ENCODE measurements around the gene FAT2. TPM values are rescaled to one million over a fixed set of nuclear protein-coding genes. Genes with fewer than 3 reads are reported as not detected.

Gene FAT2
- total RNA-seq, 2 experiments from 2014 or later = not detected

DNA sequence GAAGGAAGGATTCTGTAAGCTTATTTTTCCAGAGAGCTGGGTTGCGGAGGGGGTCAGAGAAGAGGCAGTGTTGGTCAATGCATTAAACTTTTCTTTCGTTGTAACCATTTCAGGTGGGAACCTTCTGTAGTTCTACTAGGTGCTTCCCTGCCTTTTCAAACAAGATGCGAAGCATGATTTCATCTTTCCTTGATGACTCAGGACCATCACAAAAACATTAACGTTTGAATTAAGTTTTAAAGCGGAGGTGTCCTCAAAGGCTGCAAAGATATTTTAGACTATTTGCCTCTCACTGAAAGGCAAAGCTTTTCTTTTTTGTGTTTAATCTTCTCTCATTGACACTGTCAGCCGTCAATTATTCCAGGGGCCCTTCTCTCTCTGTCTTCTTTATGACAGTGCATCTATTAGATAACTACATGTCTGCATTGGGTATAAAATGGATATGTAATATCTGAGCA lies 26.3 kb upstream of the FAT2 start:
- ChIA-PET CTCF (no interaction called here), POLR2A (no interaction called here)

DNA sequence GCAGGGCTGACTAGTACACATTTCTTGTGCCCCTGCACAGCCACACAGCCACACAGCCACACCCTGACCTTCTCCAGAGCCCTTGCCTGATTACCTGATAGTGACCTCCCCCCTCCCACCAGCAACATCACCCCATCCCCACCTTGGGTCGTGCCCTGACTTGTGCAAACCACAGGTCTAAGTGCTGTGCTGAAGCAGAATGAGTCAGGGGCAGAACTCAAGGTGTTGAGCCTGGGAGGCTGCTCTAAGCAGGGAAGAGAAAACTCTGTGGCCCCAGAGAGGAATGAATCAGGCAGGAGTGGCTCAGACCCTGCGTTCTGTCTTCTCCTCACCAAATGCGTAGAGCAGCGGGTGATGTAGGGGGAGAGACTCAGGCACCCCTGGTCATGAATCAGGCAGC lies 24.3 kb upstream of the FAT2 start:
- CTCF ChIA-PET = no interaction called here
- POLR2A ChIA-PET = no interaction called here

DNA sequence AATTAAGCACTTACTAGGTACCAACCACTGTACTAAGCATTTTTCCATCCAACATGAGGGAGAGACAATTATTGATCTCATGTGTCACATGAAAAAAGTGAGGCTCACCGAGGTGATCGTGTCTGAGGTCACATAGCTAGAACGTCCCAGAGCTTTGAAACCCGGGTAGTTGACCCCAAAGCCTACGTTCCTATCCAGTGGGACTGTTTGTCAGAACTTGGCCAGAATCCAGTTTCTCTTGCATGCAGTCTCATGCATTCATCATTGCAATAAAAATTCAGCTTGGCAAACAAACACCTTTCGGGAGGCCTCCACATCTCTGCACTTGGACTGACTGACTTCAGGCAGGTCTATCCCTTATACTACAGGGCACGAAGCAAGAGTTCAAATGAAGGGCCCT lies 23.4 kb upstream of the FAT2 start:
- ChIA-PET POLR2A (no interaction called here), CTCF (no interaction called here)

DNA sequence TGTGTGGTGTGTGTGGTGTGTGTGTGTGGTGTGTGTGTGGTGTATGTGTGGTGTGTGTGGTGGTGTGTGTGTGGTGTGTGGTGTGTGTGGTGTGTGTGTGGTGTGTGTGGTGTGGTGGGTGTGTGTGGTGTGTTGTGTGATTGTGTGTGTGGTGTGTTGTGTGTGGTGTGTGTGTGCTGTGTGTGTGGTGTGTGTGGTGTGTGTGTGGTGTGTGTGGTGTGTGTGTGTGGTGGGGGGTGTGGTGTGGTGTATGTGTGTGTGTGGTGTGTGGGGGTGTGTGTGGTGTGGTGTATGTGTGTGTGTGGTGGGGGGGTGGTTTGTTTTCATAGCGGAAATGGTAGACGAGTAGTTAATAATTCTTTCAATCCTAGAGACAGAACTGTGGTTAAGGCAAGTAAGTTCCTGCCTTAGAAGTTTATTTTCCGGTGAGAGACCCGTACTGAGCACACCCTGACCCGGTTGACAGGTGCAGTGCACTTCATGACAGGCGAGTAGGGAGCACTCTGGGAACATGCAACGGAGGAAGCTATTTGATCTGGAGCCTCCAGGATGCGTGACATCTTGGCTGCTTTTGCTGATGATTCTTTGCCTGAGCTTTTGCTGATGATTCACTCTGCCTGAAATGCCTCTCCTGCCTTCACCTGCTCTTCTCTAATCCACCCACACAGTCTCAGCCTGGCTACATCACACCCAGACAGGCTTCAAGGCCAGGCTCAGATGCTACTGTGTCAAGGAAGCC lies 21.7 kb upstream of the FAT2 start:
- POLR2A ChIA-PET = no interaction called here
- CTCF ChIA-PET = interaction anchor here (0.9 kb wide), 1 partner anchor 39 kb away, joined by 4 read pairs; no protein-coding TSS in a partner anchor

DNA sequence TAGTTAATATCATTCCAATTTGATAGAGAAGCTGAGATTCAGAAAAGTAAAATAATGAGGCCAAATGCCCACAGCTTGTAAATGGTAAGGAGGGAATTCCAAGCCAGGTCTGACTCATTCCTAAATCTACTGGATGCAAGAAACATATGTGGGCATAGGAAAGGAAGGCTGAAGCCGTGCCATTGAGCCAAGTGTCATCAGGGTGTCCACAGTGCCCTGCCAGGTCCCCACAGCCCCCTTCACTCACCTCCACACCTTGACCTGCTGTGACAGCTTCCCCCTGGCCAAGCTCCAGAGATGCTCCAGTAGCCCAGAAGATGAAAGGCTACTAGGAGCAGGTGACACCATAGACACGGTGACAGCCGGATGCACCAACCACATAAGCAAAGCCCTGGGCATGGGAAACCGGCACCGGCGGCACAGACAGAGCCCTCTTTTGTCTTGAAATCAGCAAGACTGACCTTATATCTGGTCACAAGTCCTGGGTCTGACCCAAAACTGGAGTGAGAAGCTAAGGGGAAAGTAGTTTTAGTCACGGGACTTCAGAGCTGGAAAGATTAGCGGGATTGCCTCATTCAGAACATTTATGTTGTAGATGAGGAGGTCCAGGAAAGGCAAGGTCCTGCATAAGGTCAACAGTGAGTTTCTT lies 20.1 kb upstream of the FAT2 start:
- CTCF ChIA-PET = interaction anchor here (1.0 kb wide), 1 partner anchor 47 kb away, joined by 3 read pairs; no protein-coding TSS in a partner anchor
- POLR2A ChIA-PET = interaction anchor here (0.6 kb wide), 1 partner anchor 359 kb away, joined by 5 read pairs; the partner anchor contains the start of gene GM2A

DNA sequence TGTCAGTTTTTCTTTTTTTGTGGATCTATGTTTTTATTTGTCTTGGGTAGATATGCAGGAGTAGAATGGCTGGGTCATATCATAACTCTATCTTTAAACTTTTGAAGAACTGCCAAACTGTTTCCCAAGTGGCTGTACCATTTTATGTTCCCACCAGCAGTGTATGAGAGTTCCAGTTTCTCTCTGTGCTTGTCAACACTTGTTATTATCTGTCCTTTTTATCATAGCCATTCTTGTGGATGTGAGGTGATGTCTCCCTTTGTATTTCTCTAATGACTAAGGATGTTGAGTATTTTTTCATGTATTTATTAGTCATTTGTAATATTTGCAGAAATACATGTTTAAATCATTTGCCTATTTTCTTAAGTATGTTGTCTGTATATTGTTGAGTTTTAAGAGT lies 17.4 kb upstream of the FAT2 start:
- ChIA-PET POLR2A (no interaction called here), CTCF (interaction anchor here (0.9 kb wide), 1 partner anchor 39 kb away, joined by 3 read pairs; no protein-coding TSS in a partner anchor)

DNA sequence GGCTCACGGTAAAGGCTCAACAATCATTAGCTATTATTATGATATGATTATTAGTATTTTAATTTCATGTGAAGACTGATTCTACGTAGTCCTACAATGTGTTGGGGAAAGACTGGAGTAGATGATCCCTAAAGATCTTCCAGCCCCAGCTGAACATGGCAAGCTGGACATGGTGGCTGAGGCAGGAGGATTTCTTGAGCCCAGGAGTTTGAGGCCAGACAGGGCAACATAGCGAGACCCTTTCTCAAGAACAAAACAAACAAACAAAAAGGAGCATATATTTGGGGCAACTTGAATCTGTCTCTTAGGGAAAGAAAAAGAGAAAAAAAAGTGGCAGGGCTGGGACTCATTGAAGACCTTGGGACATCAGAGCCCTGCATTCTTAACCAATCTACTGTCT lies 16.2 kb upstream of the FAT2 start:
- ChIA-PET POLR2A (no interaction called here), CTCF (no interaction called here)

DNA sequence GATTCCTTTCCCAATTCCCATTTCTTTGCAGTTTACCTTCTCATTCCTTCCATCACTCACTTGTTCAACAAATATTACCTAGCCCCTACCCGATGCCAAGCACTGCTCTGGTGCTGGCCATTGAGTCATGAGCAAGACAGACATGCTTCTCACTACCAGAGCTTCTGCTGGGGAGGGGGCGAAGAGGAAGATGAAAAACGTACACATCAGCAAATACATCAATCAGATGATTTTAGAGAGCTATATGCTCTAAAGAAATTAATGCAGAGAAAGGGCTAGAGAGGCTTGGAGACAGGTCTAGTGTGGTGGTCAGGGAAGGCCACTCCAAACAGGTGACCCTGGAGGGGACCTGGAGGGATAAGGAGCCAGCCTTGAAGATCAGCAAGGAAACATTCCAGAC lies 14.4 kb upstream of the FAT2 start:
- POLR2A ChIA-PET = no interaction called here
- CTCF ChIA-PET = no interaction called here

DNA sequence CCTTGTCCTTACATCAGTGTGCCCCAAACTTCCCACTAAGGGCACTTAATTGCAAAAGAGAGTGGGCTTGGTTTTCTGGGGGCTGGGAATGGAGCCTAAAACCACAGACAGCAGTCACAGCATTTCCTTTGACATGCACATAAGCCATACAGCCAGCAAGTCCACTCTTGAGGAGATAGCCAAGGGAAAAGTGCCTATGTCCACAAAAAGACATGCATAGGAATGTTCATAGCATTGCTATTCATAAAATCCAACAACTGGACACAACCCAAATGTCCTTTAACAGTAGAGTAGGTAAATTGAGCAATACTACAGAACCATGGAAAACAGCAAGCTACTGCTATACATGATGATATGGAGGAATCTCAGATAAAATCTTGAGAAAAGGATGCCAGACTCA lies 11.7 kb upstream of the FAT2 start:
- POLR2A ChIA-PET = no interaction called here

DNA sequence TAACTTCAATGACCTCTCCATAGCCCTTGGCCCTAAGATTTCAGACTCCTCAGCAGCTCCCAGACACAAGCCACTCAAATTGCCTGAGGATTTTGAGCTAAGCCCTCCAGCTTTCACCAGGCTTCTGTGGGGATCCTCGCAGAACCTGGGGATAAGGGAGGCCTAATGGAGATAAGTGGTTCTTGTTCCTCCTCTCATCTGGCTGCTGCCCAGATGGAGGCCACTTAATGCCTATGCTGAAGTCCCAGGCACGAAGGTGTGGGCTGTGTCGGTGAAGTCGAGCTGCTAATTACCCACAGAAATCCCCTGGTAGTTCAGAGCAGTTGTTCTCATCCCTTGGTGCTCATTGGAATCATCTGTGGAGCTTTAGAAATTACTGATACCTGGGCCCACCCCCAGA lies 10.3 kb upstream of the FAT2 start:
- ChIA-PET CTCF (interaction anchor here (0.6 kb wide), 1 partner anchor 46 kb away, joined by 3 read pairs; no protein-coding TSS in a partner anchor), POLR2A (no interaction called here)

More for the DNA sequence above, 11.7 kb upstream of the FAT2 start:
- CTCF ChIA-PET = interaction anchor here (0.7 kb wide), 1 partner anchor 17 kb away, joined by 4 read pairs; no protein-coding TSS in a partner anchor

DNA sequence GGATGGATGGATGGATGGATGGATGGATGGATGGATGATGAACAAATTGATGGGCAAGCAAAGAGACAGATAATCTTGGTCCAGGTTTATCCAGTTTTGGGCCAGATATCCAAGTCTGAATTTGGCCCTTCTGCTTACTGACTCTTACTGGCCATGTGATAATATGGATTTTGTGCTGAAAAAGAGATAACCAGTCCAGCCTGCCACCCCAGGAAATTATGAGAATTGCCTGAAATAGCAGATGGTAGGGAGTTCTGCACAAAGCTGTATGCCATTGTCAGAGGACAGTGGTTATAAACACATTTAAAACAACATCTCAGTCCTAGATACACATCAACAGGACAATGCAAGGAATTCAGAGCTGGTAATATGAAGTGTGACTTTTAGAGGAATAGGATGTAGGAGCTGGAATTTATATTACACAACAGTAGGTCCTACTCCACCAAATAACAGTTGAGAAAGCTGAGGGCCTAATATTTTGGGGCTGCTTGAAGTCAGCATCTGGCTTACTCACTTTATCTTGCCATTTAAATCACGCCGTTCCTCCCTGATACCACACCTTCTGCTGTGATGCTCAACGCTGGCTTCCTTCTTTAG lies 9.0 kb upstream of the FAT2 start:
- POLR2A ChIA-PET = no interaction called here
- CTCF ChIA-PET = no interaction called here

DNA sequence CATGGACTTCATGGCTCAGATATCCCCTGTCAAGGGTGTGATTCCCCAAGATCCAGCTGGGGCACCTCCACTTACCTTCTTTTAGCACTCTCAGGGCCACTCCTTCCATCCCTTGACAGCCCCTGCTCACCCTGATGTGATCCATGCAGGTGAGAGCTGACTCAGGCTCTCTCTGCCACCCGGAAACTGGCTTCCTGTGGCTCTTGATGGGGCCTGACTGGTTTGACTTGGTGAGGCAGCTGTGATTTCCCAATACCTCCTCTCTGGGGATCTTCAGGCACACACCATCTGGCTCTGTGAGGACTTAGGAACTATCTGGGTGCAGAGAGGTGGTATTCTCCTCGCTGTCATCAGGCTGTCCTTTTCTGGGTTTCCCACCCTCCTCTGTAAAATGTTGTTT lies 7.9 kb upstream of the FAT2 start:
- ChIA-PET POLR2A (no interaction called here), CTCF (no interaction called here)

DNA sequence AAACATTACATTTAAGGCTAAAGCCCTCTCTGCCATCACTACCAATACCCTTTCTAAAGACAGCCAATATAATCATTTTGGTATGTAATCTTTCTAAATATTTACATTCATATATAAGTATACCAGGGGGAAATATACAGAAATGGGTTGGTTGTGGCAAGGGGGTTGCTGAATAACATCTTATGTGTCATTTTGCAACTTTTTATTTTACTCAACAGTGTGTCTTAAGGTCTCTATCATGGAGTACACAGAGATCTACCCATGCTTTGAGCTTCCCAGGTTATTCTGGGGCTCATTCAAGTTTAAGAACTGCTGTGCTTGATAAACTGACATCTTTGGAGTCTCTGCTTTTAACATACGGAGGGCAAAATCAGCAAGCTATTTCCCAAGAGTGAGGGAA lies 7.4 kb upstream of the FAT2 start:
- POLR2A ChIA-PET = no interaction called here
- CTCF ChIA-PET = no interaction called here

DNA sequence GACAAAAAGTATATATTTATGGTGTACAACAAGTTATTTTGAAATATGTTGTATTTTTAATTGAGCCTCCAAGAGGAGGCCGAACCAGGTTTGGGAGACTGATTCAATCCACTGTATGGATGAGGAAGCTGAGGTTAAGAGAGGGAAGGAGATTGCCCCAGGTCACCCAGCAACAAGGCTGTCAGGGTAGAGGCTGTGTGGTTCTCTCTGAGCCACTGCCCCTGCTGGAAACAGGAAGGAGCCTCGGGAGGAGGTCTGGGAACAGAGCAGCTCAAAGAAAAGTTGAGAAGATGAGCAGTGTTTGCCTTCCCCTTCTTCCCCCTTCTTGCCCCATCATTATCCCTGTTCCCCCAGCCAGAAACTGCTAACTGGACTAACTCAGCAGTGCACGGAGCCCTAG lies 6.6 kb upstream of the FAT2 start:
- POLR2A ChIA-PET = no interaction called here
- CTCF ChIA-PET = no interaction called here

DNA sequence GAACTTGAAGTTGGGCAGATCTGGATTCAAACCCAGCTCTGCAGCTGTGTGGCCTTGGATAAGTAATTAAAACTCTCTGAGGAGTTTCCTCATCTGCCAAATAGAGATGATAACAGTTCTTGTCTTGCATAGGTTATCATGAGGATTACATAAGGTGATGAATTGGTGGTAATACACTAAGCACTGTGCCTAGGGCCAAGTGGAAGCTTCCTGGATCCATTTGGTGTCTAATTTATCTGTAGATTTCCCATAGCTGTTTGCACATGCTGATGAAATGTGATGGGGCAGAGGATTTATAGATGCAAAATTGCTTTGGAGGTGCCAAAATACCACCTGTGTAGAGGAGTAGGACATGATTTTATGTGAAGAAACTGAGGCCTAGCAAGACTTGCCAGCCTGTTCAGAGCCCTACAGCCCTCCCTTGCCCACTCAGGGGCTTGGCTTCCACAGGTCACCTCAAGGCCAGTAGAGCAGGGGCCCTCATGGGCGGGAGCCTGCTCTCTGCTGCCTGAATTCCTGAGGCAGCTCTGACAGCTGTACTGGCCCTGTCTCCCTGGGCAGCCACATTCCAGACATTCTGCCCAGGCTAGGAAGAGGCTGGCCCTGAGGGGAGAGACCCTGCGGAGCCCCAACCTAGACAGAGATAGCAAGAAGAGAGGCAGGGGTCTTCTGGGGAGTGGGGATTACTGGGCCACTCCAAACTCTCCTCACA lies 5.9 kb upstream of the FAT2 start:
- POLR2A ChIA-PET = no interaction called here
- CTCF ChIA-PET = no interaction called here

DNA sequence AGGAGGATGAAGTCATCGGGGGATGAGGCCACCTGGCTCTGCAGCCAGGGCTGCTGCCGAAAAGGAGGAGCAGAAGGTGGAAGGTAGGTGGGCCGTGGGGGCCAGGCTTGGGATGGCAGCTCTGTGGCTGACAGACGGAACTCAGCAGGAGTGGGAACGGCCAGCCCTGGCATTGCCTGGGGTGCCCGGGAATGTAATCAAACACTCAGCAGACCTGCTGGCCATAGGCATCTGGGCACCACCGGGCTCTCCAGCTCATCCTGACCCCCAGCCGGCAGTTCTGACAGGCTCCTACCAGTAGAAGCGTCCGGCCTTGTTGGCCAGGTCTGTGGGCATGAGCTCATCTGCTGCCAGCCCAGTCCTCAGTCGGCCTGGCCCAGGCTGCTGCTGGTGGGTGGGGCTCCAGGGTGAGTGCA lies 4.3 kb upstream of the FAT2 start:
- ChIA-PET POLR2A (no interaction called here), CTCF (no interaction called here)

DNA sequence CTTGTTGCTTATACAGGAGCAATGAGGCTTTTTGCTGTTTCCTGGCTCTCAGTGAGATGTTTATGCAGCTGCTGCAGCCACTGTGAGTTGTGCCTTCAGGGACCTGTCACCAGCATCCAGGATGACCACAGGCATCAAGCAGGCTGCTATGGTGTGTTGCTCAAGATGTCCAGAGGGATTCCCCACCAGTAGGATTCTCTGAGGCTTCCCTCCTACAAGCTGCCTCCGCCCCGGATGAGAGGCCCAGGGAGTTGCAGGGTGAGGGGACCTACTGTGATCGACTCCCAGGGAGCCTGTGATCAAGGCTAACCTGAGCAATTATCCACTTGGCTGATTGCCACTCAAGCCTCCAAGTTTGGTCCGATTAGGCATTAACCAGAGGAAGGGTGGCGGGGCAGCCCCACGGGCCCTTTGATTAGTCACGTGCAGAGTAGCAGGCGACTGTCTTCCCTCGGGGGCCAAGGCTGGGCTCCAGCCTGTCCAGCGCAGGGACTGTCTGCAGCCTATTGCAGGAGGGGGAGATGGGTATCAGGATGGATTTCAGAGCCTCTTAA lies 1.8 kb upstream of the FAT2 start:
- ChIA-PET CTCF (no interaction called here), POLR2A (no interaction called here)

DNA sequence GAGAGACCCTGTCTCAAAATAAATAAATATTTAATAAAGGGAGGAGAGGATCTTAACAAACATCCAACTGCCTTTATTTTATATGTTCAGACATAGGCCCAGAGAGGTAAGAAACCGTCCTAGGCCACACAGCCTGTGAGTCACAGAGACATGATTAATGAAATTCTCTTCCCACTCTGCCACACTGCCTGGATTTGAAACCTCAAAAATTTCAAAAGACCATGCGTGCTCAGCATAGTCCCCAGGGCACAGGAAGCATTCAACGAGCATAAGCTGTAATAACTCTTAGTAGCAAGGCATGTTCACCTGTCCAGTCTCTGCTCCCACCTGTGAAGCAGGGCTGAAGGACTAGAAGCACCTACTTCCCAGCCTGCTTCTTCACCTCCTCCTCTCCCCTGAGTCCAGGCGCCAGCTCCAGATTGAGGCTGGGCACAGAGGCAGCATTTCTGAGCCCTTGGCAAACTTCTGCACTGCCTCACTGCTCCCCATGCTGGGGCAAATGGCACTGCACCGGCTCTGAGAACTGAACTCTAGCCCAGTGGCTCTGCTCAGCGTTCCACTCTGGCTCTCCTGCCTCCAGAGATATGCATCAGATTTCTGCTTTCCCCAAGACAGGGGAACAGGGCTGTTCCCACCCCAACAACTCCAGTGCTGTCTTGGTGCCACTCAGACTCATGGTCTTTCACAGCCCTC lies 1.1 kb downstream of the FAT2 start:
- POLR2A ChIA-PET = no interaction called here
- CTCF ChIA-PET = no interaction called here

DNA sequence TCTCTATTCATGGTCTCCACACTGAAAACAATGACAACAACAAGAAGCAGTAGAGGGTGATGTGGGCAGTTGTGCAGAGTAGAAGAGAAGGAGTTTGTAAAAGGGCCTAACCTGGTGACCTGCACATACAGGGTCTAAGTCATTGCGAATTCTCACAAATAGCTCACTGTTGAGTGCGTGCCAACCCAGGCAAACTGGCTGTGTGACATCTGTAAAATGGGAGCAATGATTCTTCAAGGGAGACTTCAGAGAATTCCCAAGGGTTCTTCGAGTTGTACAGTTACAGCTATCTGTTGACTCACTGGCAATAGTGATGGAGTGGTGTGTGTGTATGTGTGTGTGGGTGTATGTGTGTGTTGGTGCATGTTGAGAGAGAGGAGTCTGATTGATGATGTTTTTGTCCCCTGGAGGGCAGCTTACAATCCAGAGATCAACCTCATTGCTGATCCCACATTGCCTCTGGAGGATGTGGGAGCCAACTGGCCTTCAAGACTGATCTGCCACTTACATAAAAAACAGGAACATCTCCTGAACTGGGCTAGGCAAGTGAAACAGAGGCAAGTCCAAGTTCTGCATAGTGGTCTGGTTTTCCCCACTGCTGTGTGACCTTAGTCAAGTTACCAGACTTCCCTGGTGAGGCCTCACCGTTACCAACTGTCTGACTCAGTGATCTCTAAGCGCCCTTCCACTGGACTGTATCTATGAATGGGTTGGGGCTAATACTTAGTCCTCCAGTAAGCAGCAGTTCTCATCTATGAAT lies 3.2 kb downstream of the FAT2 start:
- ChIA-PET POLR2A (no interaction called here), CTCF (no interaction called here)
